BLaER1 treated with 17β-estradiol and CSF1 and Interleukin-3, amounts not matched to agents 10 nM and 100 nM (cell line): ENCODE measurements around the gene CFAP46.
"Not testable (repeated sequence)": the region's sequence is repeated elsewhere in the genome, so short reads cannot be mapped to it uniquely, and the experiment has no call there.

Source experiments
- H3K27ac ChIP-seq, 11 experiments: shearing (Covaris generic); formaldehyde crosslinking; 2 replicates each; pipeline ENCODE4 v1.8.1; 2022
- H3K27me3 ChIP-seq, 11 experiments: shearing (Covaris generic); formaldehyde crosslinking; 2 replicates each; pipeline ENCODE4 v1.8.1; 2022
- H3K36me3 ChIP-seq, 11 experiments: shearing (Covaris generic); formaldehyde crosslinking; 2 replicates each; pipeline ENCODE4 v1.8.1; 2022
- H3K4me1 ChIP-seq, 10 experiments: shearing (Covaris generic); formaldehyde crosslinking; 2 replicates each; pipeline ENCODE4 v1.8.1; 2022
- H3K4me2 ChIP-seq, 11 experiments: shearing (Covaris generic); formaldehyde crosslinking; 2 replicates each; pipeline ENCODE4 v1.8.1; 2022
- H3K4me3 ChIP-seq, 10 experiments: shearing (Covaris generic); formaldehyde crosslinking; 2 replicates each; pipeline ENCODE4 v1.8.1; 2022
- H3K9ac ChIP-seq, 11 experiments: shearing (Covaris generic); formaldehyde crosslinking; 2 replicates each; pipeline ENCODE4 v1.8.1; 2022
- H3K9me3 ChIP-seq, 11 experiments: shearing (Covaris generic); formaldehyde crosslinking; replicated peaks in 1 of 11; 2 replicates each; pipeline ENCODE4 v1.8.1; 2022
- H4K20me1 ChIP-seq, 11 experiments: shearing (Covaris generic); formaldehyde crosslinking; 2 replicates each; pipeline ENCODE4 v1.8.1; 2022
- Cebpa-rat ChIP-seq, 11 experiments: shearing (Covaris generic); IDR thresholded peaks; 2 replicates each; pipeline ENCODE4 v1.8.1; 2022

The CFAP46 gene

DNA sequence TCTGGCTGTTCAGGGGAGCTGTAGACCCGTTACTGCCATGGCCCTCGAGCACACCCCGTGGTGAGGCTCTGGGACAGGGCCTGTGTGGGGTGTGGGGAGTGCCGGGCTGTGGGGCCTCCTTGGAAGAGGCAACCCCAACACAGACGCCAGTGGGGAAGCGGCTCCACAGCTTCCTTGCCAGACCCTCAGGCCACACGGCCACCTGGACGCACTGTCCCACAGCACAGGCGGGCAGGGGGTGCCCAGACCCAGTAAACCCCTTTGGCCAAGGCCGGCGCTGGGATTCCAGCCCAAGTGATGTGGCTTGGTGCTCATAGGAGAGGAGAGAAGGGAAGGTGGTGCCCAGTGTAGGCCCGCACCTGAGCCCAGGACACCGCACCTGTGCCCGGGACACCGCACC, 143.5 kb downstream of the CFAP46 start:
- peaks cover 0 to 8% (median 6%) of the 10 kb centered on the region in 11 experiments; a peak in 14 of 22 replicates for H3K9me3 ChIP-seq
- no peak overlapping the region for H3K4me3 ChIP-seq
- TF ChIP-seq Cebpa-rat (IDR thresholded peaks at IDR 0.05) = no peak
- H3K4me2 ChIP-seq = no peak overlapping the region
- peaks cover 3 to 36% (median 15%) of the 10 kb centered on the region in 10 experiments; a peak in 18 of 20 replicates for H3K4me1 ChIP-seq
- H3K27me3 ChIP-seq = peaks cover 0 to 6% (median 0%) of the 10 kb centered on the region in 11 experiments; a peak in 4 of 22 replicates
- no peaks in the 10 kb centered on the region for H3K36me3 ChIP-seq
- H4K20me1 ChIP-seq = peaks cover 0 to 14% (median 0%) of the 10 kb centered on the region in 11 experiments; a peak in 5 of 22 replicates
- H3K9ac ChIP-seq = no peak overlapping the region
- H3K27ac ChIP-seq = no peak overlapping the region

DNA sequence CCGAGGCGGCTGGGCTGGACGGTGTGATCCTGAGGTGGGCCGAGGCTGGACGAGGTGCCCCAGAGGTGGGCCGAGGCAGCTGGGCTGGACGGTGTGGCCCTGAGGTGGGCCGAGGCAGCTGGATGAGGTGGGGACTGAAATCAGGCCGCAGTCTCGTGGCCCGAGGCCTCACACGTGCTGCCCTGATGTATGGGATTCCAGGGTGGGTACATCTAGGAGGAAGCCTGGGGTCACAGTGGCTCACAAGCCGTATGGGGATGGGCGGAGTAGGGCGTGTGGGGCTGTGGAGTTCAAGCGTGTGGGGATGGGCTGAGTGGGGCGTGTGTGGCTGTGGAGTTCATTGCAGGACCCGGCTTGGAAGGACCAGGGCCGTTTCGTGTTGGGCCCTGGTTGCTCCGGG, 144.0 kb downstream of the CFAP46 start:
- no peak for TF ChIP-seq Cebpa-rat (IDR thresholded peaks at IDR 0.05)
- Histone ChIP-seq H3K9me3 (peaks cover 0 to 8% (median 6%) of the 10 kb centered on the region in 11 experiments; a peak in 14 of 22 replicates), H3K27ac (no peak overlapping the region)

DNA sequence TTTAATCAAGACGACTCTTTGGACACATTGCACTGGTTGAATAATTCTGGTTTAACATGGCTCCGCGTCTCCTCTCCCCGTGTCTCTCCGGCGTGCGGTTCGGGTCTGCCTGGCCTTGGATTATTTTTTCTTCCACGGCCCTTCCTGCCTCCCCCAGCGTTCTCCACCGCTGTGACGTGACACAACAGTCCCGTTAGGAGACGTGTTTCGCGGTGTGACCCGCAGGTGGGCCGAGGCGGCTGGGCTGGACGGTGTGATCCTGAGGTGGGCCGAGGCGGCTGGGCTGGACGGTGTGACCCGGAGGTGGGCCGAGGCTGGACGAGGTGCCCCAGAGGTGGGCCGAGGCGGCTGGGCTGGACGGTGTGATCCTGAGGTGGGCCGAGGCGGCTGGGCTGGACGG, 144.4 kb downstream of the CFAP46 start:
- Histone ChIP-seq H3K27me3 (peaks cover 0 to 15% (median 0%) of the 10 kb centered on the region in 11 experiments; a peak in 5 of 22 replicates), H4K20me1 (peaks cover 0 to 23% (median 7%) of the 10 kb centered on the region in 11 experiments; a peak in 10 of 22 replicates), H3K4me1 (peaks cover 7 to 45% (median 24%) of the 10 kb centered on the region in 10 experiments; a peak in 18 of 20 replicates)
- not testable (repeated sequence) for H3K36me3 ChIP-seq, H3K27ac ChIP-seq, H3K4me3 ChIP-seq, H3K9ac ChIP-seq, H3K9me3 ChIP-seq, H3K4me2 ChIP-seq

More for the DNA sequence above, 144.0 kb downstream of the CFAP46 start:
- H3K4me2 ChIP-seq = no peak overlapping the region
- H3K4me1 ChIP-seq = peaks cover 7 to 40% (median 19%) of the 10 kb centered on the region in 10 experiments; a peak in 18 of 20 replicates
- H4K20me1 ChIP-seq = peaks cover 0 to 19% (median 3%) of the 10 kb centered on the region in 11 experiments; a peak in 10 of 22 replicates
- no peak overlapping the region for H3K9ac ChIP-seq
- no peaks in the 10 kb centered on the region for H3K36me3 ChIP-seq
- H3K27me3 ChIP-seq = peaks cover 0 to 10% (median 0%) of the 10 kb centered on the region in 11 experiments; a peak in 5 of 22 replicates
- no peak overlapping the region for H3K4me3 ChIP-seq

DNA sequence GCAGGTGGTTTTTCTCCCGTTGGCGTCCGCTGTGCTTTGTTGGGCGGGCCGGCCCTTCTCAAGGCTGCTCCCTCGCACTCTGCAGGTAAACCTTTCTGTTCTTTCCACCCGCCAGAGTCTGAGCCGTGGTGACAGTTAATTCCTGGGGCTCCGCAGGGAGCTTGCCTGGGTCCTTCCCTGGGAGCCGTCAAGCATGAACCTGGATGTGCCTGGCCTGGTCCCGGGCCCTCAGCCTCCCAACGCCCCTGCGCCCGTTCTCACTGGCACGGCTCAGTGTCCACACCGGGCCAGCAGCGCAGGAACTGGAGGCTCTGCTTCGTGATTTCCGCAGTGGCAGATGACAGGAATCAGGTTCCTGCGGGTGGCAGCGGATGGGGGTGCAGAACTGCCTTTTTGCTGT, 145.5 kb downstream of the CFAP46 start:
- Histone ChIP-seq H3K9me3 (peaks cover 0 to 4% (median 3%) of the 10 kb centered on the region in 11 experiments; a peak in 14 of 22 replicates), H3K4me3 (no peak overlapping the region), H3K27me3 (peaks cover 0 to 15% (median 0%) of the 10 kb centered on the region in 11 experiments; a peak in 5 of 22 replicates), H3K27ac (no peak overlapping the region), H4K20me1 (peaks cover 0 to 26% (median 8%) of the 10 kb centered on the region in 11 experiments; a peak in 10 of 22 replicates), H3K9ac (no peak overlapping the region), H3K4me2 (peak overlapping the region in 1 of 11 experiments; percentile 18; a peak in 1 of 22 replicates), H3K4me1 (peaks cover 7 to 47% (median 27%) of the 10 kb centered on the region in 10 experiments; a peak in 18 of 20 replicates), H3K36me3 (no peaks in the 10 kb centered on the region)
- TF ChIP-seq Cebpa-rat (IDR thresholded peaks at IDR 0.05) = no peak

DNA sequence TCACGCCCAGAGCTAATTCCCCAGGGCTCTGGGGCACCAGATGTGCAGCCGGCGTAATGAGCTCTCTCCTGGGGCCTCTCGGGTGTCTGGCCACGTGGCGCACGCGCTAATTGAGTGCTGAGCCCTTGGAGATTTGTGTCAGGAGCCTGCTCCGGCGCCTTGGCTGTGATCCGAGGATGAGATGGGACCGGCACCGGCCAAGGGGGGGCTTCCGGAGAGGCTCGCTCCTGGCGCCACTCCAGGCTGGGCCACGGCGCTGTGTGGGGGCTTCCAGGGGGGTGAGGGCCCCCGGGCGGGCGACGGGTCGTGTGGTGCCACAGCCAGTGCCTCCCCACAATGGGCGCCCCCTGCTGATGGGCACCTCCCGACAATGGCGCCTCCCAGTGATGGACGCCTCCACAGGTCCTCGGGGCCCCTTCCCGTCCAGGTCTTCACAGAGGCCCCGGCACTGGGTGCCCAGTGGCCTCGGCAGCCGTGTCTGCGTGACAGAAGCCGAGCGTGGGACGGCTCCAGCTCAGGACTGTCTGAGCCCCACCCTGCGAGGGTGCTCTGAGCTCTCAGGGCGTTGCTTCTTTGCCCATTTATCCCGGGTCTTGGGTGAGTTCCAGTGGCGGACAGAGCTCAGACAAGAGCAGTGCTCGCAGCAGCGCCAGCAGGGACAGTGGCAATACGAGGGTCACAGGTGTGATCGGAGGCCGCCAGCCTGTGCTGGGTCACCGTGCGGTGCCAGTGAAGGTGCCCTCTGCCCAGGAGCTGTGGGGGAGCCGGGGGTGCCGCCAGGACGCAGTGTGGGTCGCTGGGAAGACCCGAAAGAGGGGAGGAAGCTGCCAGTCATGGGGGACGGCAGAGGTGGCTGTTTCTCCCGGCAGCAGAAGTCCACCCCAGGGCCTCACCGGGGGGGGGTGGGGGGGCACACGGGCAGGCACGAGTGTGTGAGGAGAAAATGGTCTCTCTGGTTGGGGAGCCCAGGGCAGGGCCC, 148.2 kb downstream of the CFAP46 start:
- Histone ChIP-seq H3K4me1 (peaks cover 7 to 56% (median 36%) of the 10 kb centered on the region in 10 experiments; a peak in 18 of 20 replicates), H3K4me2 (peak overlapping the region; percentile 58 to 89 (median 79)), H3K4me3 (0 out of 20 replicates have a peak overlapping the region, but pooled peaks of 1 of the 10 experiments have one; percentile 8)

DNA sequence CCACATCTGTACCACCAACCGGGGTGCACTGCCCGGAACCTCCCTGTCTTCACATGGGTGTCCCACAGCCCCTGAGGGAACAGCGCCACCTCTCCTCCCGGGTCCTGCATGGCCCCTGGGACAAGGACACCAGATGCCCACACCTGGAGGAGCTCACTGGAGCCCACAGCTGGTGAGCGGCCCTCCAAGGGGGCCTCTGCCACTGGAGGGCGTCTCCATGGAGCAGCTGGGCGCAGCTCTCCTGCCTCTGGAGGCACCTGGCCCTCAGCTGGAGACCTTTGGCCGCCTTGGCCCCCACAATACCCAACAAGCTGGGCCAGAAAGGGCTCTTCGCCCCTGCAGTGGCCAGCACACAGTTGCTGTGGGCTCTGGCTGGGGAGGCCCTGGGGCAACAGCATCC, 149.2 kb downstream of the CFAP46 start:
- Histone ChIP-seq H3K27ac (no peak overlapping the region), H3K36me3 (no peaks in the 10 kb centered on the region), H3K4me1 (peaks cover 7 to 56% (median 36%) of the 10 kb centered on the region in 10 experiments; a peak in 18 of 20 replicates), H3K9ac (no peak overlapping the region), H3K9me3 (peaks cover 6 to 12% (median 9%) of the 10 kb centered on the region in 11 experiments; a peak in 21 of 22 replicates), H4K20me1 (peaks cover 0 to 53% (median 12%) of the 10 kb centered on the region in 11 experiments; a peak in 12 of 22 replicates), H3K4me2 (peak overlapping the region in 10 of 11 experiments; percentile 58 to 89 (median 80); a peak in 19 of 22 replicates), H3K4me3 (no peak overlapping the region), H3K27me3 (peaks cover 17 to 44% (median 27%) of the 10 kb centered on the region in 11 experiments)
- no peak for TF ChIP-seq Cebpa-rat (IDR thresholded peaks at IDR 0.05)

More for the DNA sequence above, 148.2 kb downstream of the CFAP46 start:
- TF ChIP-seq Cebpa-rat (IDR thresholded peaks at IDR 0.05) = no peak
- Histone ChIP-seq H3K36me3 (no peaks in the 10 kb centered on the region), H3K9ac (no peak overlapping the region; a peak in 1 of 22 replicates), H3K9me3 (peaks cover 0 to 2% (median 0%) of the 10 kb centered on the region in 11 experiments; a peak in 6 of 22 replicates), H3K27me3 (peaks cover 8 to 35% (median 17%) of the 10 kb centered on the region in 11 experiments), H3K27ac (peak overlapping the region in 4 of 11 experiments; percentile 8 to 38 (median 24); a peak in 3 of 22 replicates), H4K20me1 (peaks cover 0 to 51% (median 12%) of the 10 kb centered on the region in 11 experiments; a peak in 12 of 22 replicates)

DNA sequence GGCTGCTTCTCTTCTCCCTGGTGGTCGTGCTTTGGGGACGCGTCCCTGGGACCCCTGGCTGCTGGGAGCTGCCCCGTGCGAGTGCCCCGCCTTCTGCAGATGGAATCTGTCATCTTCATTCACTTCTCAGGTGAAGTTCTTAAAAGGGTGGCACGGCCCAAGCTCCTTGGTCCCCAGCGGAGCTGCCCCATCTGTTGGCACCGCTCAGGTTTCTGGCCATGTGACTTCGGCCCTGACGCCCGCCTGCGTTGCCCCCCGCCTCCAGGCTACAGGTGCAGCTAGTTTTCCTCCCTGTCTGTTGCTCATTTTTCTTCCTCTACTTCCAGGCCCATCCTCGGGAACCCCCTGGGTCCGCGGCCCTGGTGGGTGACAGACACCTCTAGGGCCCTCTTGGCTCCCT, 149.6 kb downstream of the CFAP46 start:
- H3K36me3 ChIP-seq = no peaks in the 10 kb centered on the region
- peaks cover 10 to 16% (median 13%) of the 10 kb centered on the region in 11 experiments; a peak in 21 of 22 replicates for H3K9me3 ChIP-seq
- H3K27me3 ChIP-seq = peaks cover 21 to 49% (median 31%) of the 10 kb centered on the region in 11 experiments
- no peak overlapping the region for H3K27ac ChIP-seq
- peak overlapping the region in 9 of 11 experiments; percentile 58 to 89 (median 81); a peak in 17 of 22 replicates for H3K4me2 ChIP-seq
- H3K9ac ChIP-seq = no peak overlapping the region
- H4K20me1 ChIP-seq = peaks cover 0 to 53% (median 12%) of the 10 kb centered on the region in 11 experiments; a peak in 12 of 22 replicates
- no peak overlapping the region for H3K4me3 ChIP-seq
- peaks cover 7 to 56% (median 36%) of the 10 kb centered on the region in 10 experiments; a peak in 18 of 20 replicates for H3K4me1 ChIP-seq
- no peak for TF ChIP-seq Cebpa-rat (IDR thresholded peaks at IDR 0.05)

DNA sequence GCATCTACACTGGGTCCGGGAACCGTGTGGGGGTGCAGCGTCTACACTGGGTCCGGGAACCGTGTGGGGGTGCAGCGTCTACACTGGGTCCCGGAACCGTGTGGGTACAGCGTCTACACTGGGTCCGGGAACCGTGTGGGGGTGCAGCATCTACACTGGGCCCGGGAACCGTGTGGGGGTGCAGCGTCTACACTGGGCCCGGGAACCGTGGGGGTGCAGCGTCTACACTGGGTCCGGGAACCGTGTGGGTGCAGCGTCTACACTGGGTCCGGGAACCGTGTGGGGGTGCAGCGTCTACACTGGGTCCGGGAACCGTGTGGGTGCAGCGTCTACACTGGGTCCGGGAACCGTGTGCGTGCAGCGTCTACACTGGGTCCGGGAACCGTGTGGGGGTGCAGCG, 150.3 kb downstream of the CFAP46 start:
- not testable (repeated sequence) for H3K36me3 ChIP-seq

More for the DNA sequence above, 150.3 kb downstream of the CFAP46 start:
- not testable (repeated sequence) for H3K4me2 ChIP-seq, H3K4me3 ChIP-seq, H3K27ac ChIP-seq, H3K9ac ChIP-seq
- Histone ChIP-seq H4K20me1 (peaks cover 0 to 52% (median 12%) of the 10 kb centered on the region in 11 experiments; a peak in 12 of 22 replicates), H3K27me3 (peaks cover 27 to 54% (median 36%) of the 10 kb centered on the region in 11 experiments), H3K9me3 (peaks cover 15 to 23% (median 19%) of the 10 kb centered on the region in 11 experiments), H3K4me1 (peaks cover 7 to 56% (median 36%) of the 10 kb centered on the region in 10 experiments; a peak in 18 of 20 replicates)
